GM18873 (cell line): Measurements from ENCODE around the gene ZBTB7A.
"Not testable (repeated sequence)": the region's sequence is repeated elsewhere in the genome, so short reads cannot be mapped to it uniquely, and the experiment has no call there.

ENCODE experiments used
- ATAC-seq: cut with Tn5 transposase; IDR thresholded peaks from one replicate; pipeline ENCODE4 v1.9.1; 2021; ENCODE audit warnings: mild to moderate bottlenecking, moderate library complexity, moderate number of reproducible peaks; ENCODE audit not compliant: unreplicated experiment, low FRiP score

Gene ZBTB7A

GRCh38 chr19:4000798-4001197, 65.9 kb downstream of the ZBTB7A start:
- ATAC-seq = not testable (repeated sequence)

- not testable (repeated sequence) for ATAC-seq
Observed at GRCh38 chr19:3998667-3999412, 67.9 kb downstream of the ZBTB7A start.

- no peak for ATAC-seq
Observed at GRCh38 chr19:3995607-3996006, 71.1 kb downstream of the ZBTB7A start.
